K562 (cell line): Measurements from ENCODE around the gene SLC26A2. TPM values are rescaled to one million over a fixed set of nuclear protein-coding genes. Genes with fewer than 3 reads are reported as not detected.

Experiments used
- ATAC-seq: fragments of 200-7000 bp; cut with Tn5 transposase; 3 replicates; pipeline ENCODE4 v1.9.1; 2020; ENCODE audit warnings: moderate library complexity
- BruUV-seq: library from RNA; stranded (reverse); fragments of 400-500 nt; replicated peaks from 2 replicates; lab custom pipeline; 2021; lab: Mats Ljungman, UMichigan
- CTCF ChIA-PET: fragments of 300-600 bp; formaldehyde crosslinking; extraction: SDS; loops from one replicate; lab custom pipeline; 2021; ENCODE audit warnings: low intra/inter-chr PET ratio; lab: Yijun Ruan, JAX
- POLR2A ChIA-PET: fragments of 300-600, 350-650 bp; sonication (Branson Sonifier 250); formaldehyde crosslinking; extraction: SDS; loops from one replicate; lab custom pipeline; 2021; ENCODE audit warnings: antibody characterized with exemption, inconsistent platforms; lab: Yijun Ruan, JAX
- DNase-seq, 4 experiments: peaks; one replicate each; pipeline versions ENCODE4 v3.0.0 to v3.0.0-alpha.2; 2011 to 2018; ENCODE audit warnings: low spot score in 3 of 4, mixed read lengths in 3 of 4; ENCODE audit errors: extremely low read depth in 1 of 4
- FAIRE-seq: peaks from 2 replicates; lab custom pipeline; 2011; peaks lifted over from hg19 to GRCh38; lab: Jason Lieb, UNC
- H2AFZ ChIP-seq: 2 replicates; pipeline ENCODE4 v1.6.0; 2011; ENCODE audit warnings: low read depth, low read length, control low read depth, inconsistent platforms
- H3K27ac ChIP-seq: fragments of 200-600 bp; 3 replicates; pipeline ENCODE4 v1.8.0; 2011; ENCODE audit warnings: low read depth, mild to moderate bottlenecking, control low read depth, inconsistent platforms, low read length, moderate library complexity, mixed read lengths; ENCODE audit errors: extremely low read depth
- H3K27me3 ChIP-seq, 2 experiments: fragments of 300-600 bp in 1 of 2; 2 replicates in 1 of 2; 3 replicates in 1 of 2; pipeline versions ENCODE4 v1.6.0 to v1.8.0; 2011; ENCODE audit warnings: inconsistent platforms in 2 of 2, low read length in 2 of 2, mild to moderate bottlenecking in 1 of 2, mixed read lengths in 1 of 2, moderate library complexity in 1 of 2; ENCODE audit not compliant: control insufficient read depth in 2 of 2, insufficient read depth in 2 of 2
- H3K36me3 ChIP-seq: fragments of 300-600 bp; 3 replicates; pipeline ENCODE4 v1.8.0; 2011; ENCODE audit warnings: mild to moderate bottlenecking, low read length, inconsistent platforms; ENCODE audit not compliant: control insufficient read depth, insufficient read depth
- H3K4me1 ChIP-seq, 2 experiments: fragments of 200-600 bp in 1 of 2; replicated peaks in 1 of 2; 2 replicates in 1 of 2; 3 replicates in 1 of 2; pipeline versions ENCODE4 v1.5.1 to v1.8.0; 2011; ENCODE audit warnings: inconsistent platforms in 2 of 2, low read length in 2 of 2, mild to moderate bottlenecking in 1 of 2, mixed read lengths in 1 of 2, moderate library complexity in 1 of 2; ENCODE audit not compliant: control insufficient read depth in 2 of 2, insufficient read depth in 2 of 2
- H3K4me2 ChIP-seq: 2 replicates; pipeline ENCODE4 v1.6.1; 2011; ENCODE audit warnings: low read length, control low read depth, inconsistent platforms, mixed read lengths; ENCODE audit not compliant: insufficient read depth
- H3K4me3 ChIP-seq: fragments of 200-600 bp; sonication (generic), shearing (Covaris generic); 2 replicates; pipeline ENCODE4 v1.5.1; 2016; ENCODE audit warnings: control low read depth, inconsistent platforms
- H3K79me2 ChIP-seq: fragments of 200-600 bp; 3 replicates; pipeline ENCODE4 v1.8.0; 2011; ENCODE audit warnings: low read length, inconsistent platforms; ENCODE audit not compliant: control insufficient read depth, insufficient read depth
- H3K9ac ChIP-seq, 2 experiments: 2 replicates each; pipeline versions ENCODE4 v1.6.0 to v1.6.1; 2011; ENCODE audit warnings: low read depth in 2 of 2, low read length in 2 of 2, control low read depth in 1 of 2, inconsistent platforms in 1 of 2, mild to moderate bottlenecking in 1 of 2, mixed read lengths in 1 of 2; ENCODE audit not compliant: insufficient read depth in 1 of 2
- H3K9me1 ChIP-seq: one replicate; pipeline ENCODE4 v1.6.0; 2011; ENCODE audit warnings: inconsistent platforms, mild to moderate bottlenecking, low read length, moderate library complexity; ENCODE audit not compliant: control insufficient read depth, insufficient read depth
- H3K9me3 ChIP-seq: replicated peaks from 2 replicates; pipeline ENCODE4 v1.5.1; 2011; ENCODE audit warnings: low read depth, low read length, inconsistent platforms; ENCODE audit not compliant: control insufficient read depth, insufficient read depth
- H4K20me1 ChIP-seq: replicated peaks from 2 replicates; pipeline ENCODE4 v1.6.1; 2011; ENCODE audit warnings: low read length, inconsistent platforms, mixed read lengths; ENCODE audit not compliant: control insufficient read depth, insufficient read depth
- CAMTA2 ChIP-seq: fragments of 250-450 bp; sonication (Bioruptor Pico); conservative IDR thresholded peaks from 2 replicates; pipeline ENCODE4 v1.5.1; 2022
- GTF2E2 ChIP-seq: fragments of 200-800 bp; sonication (Bioruptor generic); IDR thresholded peaks from 2 replicates; pipeline ENCODE4 v1.6.1; 2016; ENCODE audit warnings: missing genetic modification characterization, missing compliant biosample characterization
- HBP1 ChIP-seq: fragments of 450-650 bp; formaldehyde crosslinking; IDR thresholded peaks from 2 replicates; pipeline ENCODE4 v1.4.0; 2022; ENCODE audit warnings: missing genetic modification characterization
- HDGF ChIP-seq: fragments of 450-650 bp; IDR thresholded peaks from 2 replicates; pipeline ENCODE4 v1.6.1; 2016
- LARP7 ChIP-seq: fragments of 450-650 bp; IDR thresholded peaks from 2 replicates; pipeline ENCODE4 v1.6.1; 2016
- NCOA6 ChIP-seq: fragments of 450-650 bp; IDR thresholded peaks from 2 replicates; pipeline ENCODE4 v1.6.1; 2017; ENCODE audit warnings: mild to moderate bottlenecking
- NONO ChIP-seq, 2 experiments: fragments of 200-400 bp in 1 of 2; fragments of 450-650 bp in 1 of 2; formaldehyde crosslinking in 1 of 2; IDR thresholded peaks; 2 replicates each; pipeline ENCODE4 v1.6.1; 2017; ENCODE audit warnings: low read depth in 2 of 2, mild to moderate bottlenecking in 2 of 2, moderate library complexity in 2 of 2, low read length in 1 of 2
- OTX1 ChIP-seq: fragments of 450-650 bp; formaldehyde crosslinking; IDR thresholded peaks from 2 replicates; pipeline ENCODE4 v1.4.0; 2022; ENCODE audit warnings: mild to moderate bottlenecking
- SRSF3 ChIP-seq: fragments of 200-400 bp; formaldehyde crosslinking; IDR thresholded peaks from 2 replicates; pipeline ENCODE4 v1.6.1; 2016; ENCODE audit warnings: mild to moderate bottlenecking, low read length, moderate library complexity; ENCODE audit not compliant: insufficient read depth
- TCF15 ChIP-seq: fragments of 250-450 bp; sonication (Bioruptor Pico); IDR thresholded peaks from 2 replicates; pipeline ENCODE4 v1.8.0; 2022; ENCODE audit warnings: moderate library complexity, mild to moderate bottlenecking, inconsistent platforms
- ZBTB43 ChIP-seq: sonication (generic); formaldehyde crosslinking; IDR thresholded peaks from 2 replicates; pipeline ENCODE4 v1.8.0; 2023; ENCODE audit warnings: mild to moderate bottlenecking, missing genetic modification reagents
- ZC3H11A ChIP-seq: IDR thresholded peaks from 2 replicates; pipeline ENCODE4 v1.6.1; 2012; ENCODE audit warnings: low read depth, low read length, improper control_type of control experiment
- ZNF232 ChIP-seq: sonication (generic); formaldehyde crosslinking; IDR thresholded peaks from 2 replicates; pipeline ENCODE4 v1.8.0; 2022; ENCODE audit warnings: mild to moderate bottlenecking, missing genetic modification reagents
- ZNF717 ChIP-seq: fragments of 250-450 bp; sonication (Bioruptor Pico); IDR thresholded peaks from 2 replicates; pipeline ENCODE4 v1.5.0; 2021
- WGBS: fragments of 100-300 bp; shearing (Covaris generic); methylation state at CpG from one replicate; pipeline ENCODE4 v1.1.6; 2016; ENCODE audit warnings: low coverage, mixed read lengths; ENCODE audit not compliant: insufficient coverage; ENCODE audit errors: missing lambda C conversion rate; 5-methylcytosine and 5-hydroxymethylcytosine counted together
- in situ Hi-C: fragments of 300-500 bp; cut with MboI; formaldehyde crosslinking; loops from 4 replicates; pipeline ENCODE4 v1.15.0; 2018; ENCODE audit warnings: inconsistent platforms, mixed read lengths
- intact Hi-C: fragments of 100-400 bp; cut with micrococcal nuclease; formaldehyde crosslinking; loops from 2 replicates; pipeline ENCODE4 v1.14.2; 2022
- polyA plus RNA-seq, 8 experiments: library from polyadenylated mRNA; depleted of rRNA in 4 of 8; stranded (reverse) in 5 of 8; unstranded in 3 of 8; fragments of >200 nt; fragmentation: Nextera tagmentation in 2 of 8; fragmentation: Illumina TruSeq in 1 of 8; extraction: Ambion mirVana in 2 of 8; extraction: Trizol in 1 of 8; gene quantifications; 2 replicates each; pipeline versions ENCODE4 v1.2.1 to v1.2.3, GENCODE V29; 2011 to 2014; ENCODE audit warnings: inconsistent platforms in 1 of 8, missing spikeins in 1 of 8
- total RNA-seq, 7 experiments: library from RNA; depleted of rRNA in 6 of 7; stranded (reverse); fragments of >200 nt in 6 of 7; fragmentation: Illumina TruSeq in 2 of 7; extraction: Trizol in 2 of 7; gene quantifications; 2 replicates each; pipeline versions ENCODE4 v1.2.1 to v1.2.3, GENCODE V29; 2011 to 2021; ENCODE audit warnings: low replicate concordance in 1 of 7
- TF ChIP-seq, protein P1 (sequence below): sonication (generic); formaldehyde crosslinking; IDR thresholded peaks from 2 replicates; pipeline ENCODE4 v1.8.1; 2023; ENCODE audit warnings: mild to moderate bottlenecking, missing genetic modification reagents
- TF ChIP-seq, protein P2 (sequence below): fragments of 450-650 bp; formaldehyde crosslinking; IDR thresholded peaks from 2 replicates; pipeline ENCODE4 v1.4.0; 2022; ENCODE audit warnings: mild to moderate bottlenecking, moderate library complexity

SLC26A2 gene
- total and polyA plus RNA-seq, 9 of the 15 experiments (the other 6 are each of a cell fraction or from before 2014, with no cell fraction given), result 1.1 to 6.3 (median 3.6) TPM

DNA sequence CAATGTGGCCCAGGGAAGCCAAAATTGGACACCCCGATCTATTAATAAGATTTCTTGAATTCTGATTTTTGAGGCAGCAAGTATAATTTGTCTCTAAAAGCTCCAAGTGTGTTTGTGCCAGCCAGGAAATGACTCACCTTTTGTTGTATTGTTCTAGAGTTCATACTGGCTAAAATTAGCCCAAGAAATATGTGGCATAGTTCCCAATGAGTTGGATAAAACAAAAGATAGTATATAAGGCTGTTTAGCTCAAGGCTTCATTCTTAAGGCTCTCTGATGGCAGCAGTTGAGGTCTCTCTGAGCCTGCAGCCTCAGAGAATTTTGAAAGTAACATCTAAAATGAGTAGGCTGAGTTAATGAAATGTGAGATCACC is 61.6 kb downstream of the SLC26A2 start (continued):
- TF ChIP-seq, protein P1, sequence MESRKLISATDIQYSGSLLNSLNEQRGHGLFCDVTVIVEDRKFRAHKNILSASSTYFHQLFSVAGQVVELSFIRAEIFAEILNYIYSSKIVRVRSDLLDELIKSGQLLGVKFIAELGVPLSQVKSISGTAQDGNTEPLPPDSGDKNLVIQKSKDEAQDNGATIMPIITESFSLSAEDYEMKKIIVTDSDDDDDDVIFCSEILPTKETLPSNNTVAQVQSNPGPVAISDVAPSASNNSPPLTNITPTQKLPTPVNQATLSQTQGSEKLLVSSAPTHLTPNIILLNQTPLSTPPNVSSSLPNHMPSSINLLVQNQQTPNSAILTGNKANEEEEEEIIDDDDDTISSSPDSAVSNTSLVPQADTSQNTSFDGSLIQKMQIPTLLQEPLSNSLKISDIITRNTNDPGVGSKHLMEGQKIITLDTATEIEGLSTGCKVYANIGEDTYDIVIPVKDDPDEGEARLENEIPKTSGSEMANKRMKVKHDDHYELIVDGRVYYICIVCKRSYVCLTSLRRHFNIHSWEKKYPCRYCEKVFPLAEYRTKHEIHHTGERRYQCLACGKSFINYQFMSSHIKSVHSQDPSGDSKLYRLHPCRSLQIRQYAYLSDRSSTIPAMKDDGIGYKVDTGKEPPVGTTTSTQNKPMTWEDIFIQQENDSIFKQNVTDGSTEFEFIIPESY (CRISPR knock-in tag), result no peak

DNA sequence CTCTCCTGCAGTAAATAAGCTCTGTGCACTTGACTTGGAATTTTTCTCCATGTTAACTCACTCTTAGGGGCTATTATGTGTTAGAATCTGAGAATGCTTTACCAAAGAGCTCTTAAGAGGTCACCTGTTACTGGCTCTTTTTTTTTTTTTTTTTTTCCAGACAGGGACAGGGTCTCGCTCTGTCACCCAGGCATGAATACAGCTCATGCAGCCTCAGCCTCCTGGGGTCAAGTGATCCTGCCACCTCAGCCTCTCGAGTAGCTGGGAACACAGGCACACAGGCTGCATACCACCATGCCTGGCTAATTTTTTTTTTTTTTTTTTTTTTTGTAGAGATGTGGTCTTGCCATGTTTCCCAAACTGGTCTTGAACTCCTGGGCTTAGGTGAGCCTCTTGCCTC is 62.1 kb downstream of the SLC26A2 start:
- Histone ChIP-seq H2AFZ (no peak overlapping the region), H3K4me2 (no peak overlapping the region), H3K27ac (no peak overlapping the region), H3K36me3 (peaks cover 99% of the 10 kb centered on the region), H3K27me3 (no peaks in the 10 kb centered on the region), H3K4me1 (peaks cover 13 to 19% of the 10 kb centered on the region in 2 experiments; a peak in 4 of 5 replicates), H3K9me1 (no peaks in the 10 kb centered on the region), H3K4me3 (no peak overlapping the region), H3K9ac (no peak overlapping the region), H3K9me3 (no peaks in the 10 kb centered on the region), H3K79me2 (0 out of 3 replicates have a peak, but pooled peaks cover 3% of the 10 kb centered on the region), H4K20me1 (no peaks in the 10 kb centered on the region)
- BruUV-seq, result no TSS peak
- intact Hi-C loops, result loop anchor here (10.0 kb wide), 2 partner anchors 92 to 332 kb away; partner anchors contain the start of gene TCOF1
- POLR2A ChIA-PET, result interaction anchor here (0.6 to 1.5 kb wide), 6 partner anchors 8 to 477 kb away, joined by 3 to 4 read pairs (median 4); no protein-coding TSS in a partner anchor
- CTCF ChIA-PET, result no interaction called here
- WGBS, result 92% methylated on average over 1 of the region's 2 CpGs
- FAIRE-seq (no peak), ATAC-seq (no peak), DNase-seq (no peak)
- in situ Hi-C loops, result no loop called here
- TF ChIP-seq ZBTB43 (CRISPR knock-in tag), result no peak
- TF ChIP-seq CAMTA2, result no peak
- TF ChIP-seq LARP7, result no peak
- no peak for TF ChIP-seq ZNF717
- no peak for TF ChIP-seq TCF15
- TF ChIP-seq OTX1 (CRISPR knock-in tag), result no peak
- no peak for TF ChIP-seq NCOA6
- no peak for TF ChIP-seq HBP1
- no peak for TF ChIP-seq HDGF
- no peak for TF ChIP-seq SRSF3
- TF ChIP-seq, protein P2, sequence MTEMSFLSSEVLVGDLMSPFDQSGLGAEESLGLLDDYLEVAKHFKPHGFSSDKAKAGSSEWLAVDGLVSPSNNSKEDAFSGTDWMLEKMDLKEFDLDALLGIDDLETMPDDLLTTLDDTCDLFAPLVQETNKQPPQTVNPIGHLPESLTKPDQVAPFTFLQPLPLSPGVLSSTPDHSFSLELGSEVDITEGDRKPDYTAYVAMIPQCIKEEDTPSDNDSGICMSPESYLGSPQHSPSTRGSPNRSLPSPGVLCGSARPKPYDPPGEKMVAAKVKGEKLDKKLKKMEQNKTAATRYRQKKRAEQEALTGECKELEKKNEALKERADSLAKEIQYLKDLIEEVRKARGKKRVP (CRISPR knock-in tag), result no peak
- TF ChIP-seq ZNF232 (CRISPR knock-in tag), result no peak
- TF ChIP-seq NONO (IDR thresholded peaks at IDR 0.05; ENCODE audit: low read depth in 2 of 2, low read length in 1 of 2), result no peak
- no peak for TF ChIP-seq GTF2E2
- no peak for TF ChIP-seq ZC3H11A
- TF ChIP-seq, all 486 proteins: peak for 0
